HG03442 (cell line): Measurements from ENCODE around the gene ARFGAP3.

Experiments used
- ATAC-seq: cut with Tn5 transposase; IDR thresholded peaks from one replicate; pipeline ENCODE4 v1.9.1; 2021; ENCODE audit warnings: mild to moderate bottlenecking, moderate library complexity; ENCODE audit not compliant: unreplicated experiment

ARFGAP3 gene

DNA sequence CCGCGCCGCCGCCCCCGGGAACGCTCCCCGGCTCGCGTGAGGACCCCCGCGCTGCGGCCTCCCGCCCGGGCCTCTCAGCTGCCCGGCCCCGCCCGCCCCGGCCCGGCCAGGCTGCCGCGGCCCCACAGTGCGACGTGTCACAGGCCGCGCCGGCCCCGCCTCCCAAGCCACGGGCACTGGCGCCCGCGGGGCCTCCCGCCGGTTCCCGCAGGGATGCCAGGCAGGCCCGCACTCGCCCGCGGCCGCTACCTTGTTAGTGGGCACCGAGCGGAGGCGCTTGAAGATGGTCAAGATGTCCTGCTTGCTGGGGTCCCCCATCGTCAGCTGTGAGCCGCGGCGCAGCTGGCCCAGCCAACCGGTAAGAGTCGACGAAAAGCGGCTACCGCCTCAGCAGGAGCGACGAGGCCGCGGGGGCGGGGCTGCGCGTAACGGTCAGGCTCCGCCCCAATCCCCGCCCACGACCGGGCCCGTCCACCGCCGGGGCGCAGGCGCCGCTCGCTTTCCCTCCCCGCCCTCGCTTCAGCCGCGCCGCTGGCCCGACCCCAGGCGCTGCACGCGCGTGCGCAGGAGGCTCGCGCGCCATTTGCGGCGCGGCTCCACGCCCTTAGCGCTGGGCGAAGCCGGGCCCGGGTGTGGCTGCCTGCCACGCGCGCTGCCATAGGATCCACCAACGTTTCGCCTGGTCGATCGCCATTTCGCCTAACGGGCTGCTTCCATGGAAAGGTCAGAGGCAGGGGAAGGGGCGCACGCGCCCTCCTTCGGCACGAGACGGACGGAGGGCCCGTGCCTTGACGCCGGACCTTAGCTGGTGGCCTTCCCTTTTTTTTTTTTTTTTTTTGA is at the start of gene ARFGAP3:
ARFGAP3 (minus strand) TSS at position 409 of the 840 bp plus-strand sequence; CDS start at position 318, 91 bp downstream.
- ATAC-seq: peak; percentile 75

GRCh38 chr22:42905702-42906183 is 48.7 kb upstream of the ARFGAP3 start:
- no peak for ATAC-seq

DNA sequence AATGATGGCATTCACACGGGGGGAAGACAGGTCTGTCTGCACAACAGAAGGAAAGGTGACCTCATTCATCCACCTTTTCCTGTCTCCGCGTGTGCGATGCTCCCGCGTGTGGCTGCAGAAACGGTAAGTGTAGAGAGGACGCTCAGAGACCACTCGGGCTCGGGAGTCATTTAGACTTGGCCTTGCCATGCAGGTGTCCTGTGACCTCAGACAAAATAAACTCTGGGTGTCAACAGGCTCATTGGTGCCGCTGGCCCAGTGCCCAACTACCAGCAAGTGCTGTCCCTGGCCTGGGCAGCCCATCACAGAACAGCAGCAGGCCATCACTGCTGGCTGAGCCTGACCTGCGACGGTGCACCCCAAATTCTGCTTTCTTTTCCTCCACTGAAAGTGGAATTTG is 48.1 kb upstream of the ARFGAP3 start:
- no peak for ATAC-seq

GRCh38 chr22:42904050-42904449 is 47.0 kb upstream of the ARFGAP3 start:
- no peak for ATAC-seq

DNA sequence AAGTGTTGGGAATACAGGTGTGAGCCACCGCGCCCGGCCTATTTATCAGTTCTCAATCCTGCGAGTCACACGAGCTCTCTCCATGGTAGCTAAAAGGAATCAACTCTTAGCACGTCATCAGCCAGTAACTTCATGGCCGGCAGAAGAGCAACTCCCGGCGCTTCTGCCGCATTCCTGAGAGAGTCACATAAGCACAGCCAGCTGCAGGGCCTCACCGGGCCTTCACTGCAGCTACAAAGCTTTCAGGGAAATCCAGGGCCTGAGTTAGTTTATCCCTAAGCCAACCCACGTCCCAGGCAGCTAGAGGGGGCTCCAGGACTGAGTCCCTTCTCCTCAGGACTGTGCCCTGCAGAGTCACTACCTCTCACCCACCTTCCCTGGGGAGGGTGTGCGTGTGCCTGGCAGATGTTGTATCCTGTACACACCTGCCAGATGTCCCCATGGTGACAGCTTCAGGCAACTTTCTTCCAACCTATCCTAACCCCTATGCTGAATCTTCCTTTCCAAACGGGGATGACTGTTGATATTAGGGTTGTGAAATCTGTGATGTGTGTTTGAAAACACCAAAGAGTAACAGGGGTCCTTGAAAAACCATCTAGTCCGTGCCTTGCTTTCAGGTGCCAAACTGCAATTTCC is 45.9 kb upstream of the ARFGAP3 start:
- no peak for ATAC-seq

- ATAC-seq: no peak
Observed at GRCh38 chr22:42901790-42902508, 44.9 kb upstream of the ARFGAP3 start.

DNA sequence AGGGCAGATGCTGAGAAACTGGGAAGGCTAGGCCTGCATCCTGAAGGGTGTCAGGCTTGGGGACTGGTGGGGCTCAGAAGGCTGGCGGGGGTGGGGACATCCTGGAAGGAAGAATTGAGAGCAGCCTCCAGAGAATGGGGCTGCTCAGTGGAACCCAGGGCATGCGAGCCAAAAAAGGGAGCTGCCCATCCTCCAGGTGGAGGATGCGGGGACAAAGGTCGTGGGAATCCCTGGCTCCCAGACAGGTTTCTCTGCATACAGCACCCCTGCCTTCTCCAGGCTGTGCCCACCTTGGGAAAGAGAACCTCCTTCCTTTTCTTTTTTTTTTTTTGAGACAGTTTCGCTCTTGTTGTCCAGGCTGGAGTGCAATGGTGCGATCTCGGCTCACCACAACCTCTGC is 40.9 kb upstream of the ARFGAP3 start:
- ATAC-seq: no peak

- ATAC-seq: no peak
Observed at GRCh38 chr22:42895541-42895981, 38.5 kb upstream of the ARFGAP3 start.

DNA sequence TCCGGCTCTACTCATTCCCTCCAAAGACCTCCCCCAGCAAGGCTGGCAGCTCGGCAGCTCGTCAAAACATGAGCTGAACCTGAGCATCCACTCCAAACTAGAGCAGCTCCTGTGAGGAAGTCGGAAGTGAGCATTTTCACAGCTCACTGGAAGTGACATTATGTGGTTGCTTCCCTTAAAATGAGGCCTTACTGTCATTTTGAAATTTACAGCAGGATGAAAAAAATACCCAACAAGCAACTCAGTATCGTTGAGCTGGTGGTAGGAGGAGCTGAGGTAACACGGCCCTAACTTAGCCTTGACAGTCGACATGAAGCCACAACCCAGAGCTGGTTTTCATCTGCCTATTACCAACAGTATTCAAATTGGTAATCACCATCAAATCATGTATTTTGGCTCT is 38.0 kb upstream of the ARFGAP3 start:
- no peak for ATAC-seq

DNA sequence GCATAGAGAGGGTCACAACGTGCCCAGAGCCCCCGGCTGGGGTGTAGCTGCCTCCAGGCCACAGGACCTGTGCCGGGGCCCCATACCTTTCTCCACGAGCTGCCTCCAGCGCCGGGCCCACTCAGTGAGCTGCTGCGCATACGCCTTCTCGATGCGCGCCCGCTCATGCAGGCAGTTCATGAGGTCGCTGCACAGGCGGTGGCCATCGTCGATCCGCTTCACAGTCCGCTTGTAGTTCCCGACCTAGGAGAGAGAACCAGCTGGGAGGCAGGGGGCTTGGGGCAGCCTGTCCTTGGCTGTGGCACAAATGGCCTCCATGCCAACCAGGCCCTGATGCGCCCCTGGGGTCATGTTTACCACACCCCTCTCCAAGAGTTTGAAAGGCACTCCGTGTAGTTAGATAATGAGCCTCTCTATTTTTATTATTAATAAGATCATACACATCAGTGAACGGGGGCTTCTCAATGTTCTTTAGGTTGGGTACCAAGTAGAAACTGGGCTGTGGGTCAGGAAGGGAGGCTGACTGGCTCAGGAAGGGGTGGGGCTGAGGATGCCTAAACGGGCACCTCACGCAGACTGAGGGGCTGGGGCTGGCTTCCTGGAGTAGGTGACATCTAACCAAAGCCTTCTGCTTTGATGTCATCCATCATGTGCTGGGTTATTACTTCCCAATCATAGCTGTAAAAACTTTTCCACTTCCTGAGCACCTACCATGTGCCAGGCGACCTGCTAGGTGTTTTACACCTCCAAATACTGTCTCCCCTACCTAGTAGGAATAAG is 36.5 kb upstream of the ARFGAP3 start:
- no peak for ATAC-seq

DNA sequence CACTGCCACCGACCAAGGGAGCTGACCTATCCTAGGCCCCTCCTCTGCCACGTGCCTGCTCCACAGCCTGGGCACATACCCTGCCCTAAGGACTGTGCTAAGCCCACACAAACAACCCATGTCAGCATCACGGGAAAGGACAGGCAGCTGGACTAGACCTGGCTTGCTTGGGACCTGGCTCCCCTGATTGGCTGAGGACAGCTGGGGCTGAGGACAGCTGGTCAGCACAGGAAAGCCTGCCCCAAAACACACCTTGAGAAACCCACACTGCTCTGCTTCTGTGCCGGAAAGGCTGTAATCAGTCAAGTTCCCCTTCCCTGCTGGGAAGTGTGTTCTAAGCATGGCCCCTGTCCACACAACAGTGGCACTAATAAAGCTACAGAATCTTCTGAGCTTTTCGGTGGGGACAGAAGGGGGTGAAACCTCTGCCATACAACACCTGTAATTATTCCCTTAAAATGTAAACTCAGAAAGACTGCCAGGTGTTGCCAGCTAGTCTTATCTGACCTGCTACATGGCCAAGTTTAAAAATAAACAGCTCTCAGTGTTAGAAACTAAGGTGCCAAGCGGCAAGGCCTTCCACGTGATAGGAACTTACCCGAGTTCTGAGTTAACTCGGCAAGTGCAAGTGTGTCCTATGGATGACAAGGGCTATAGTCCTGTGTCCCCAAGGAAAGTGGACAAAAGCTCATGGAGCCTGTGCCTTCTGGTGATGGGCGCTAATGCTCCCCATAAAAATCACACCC is 35.7 kb upstream of the ARFGAP3 start:
- ATAC-seq: no peak

- ATAC-seq: no peak
Observed at GRCh38 chr22:42892156-42892555, 35.1 kb upstream of the ARFGAP3 start.

GRCh38 chr22:42891696-42892095 is 34.6 kb upstream of the ARFGAP3 start:
- no peak for ATAC-seq

GRCh38 chr22:42891008-42891407 is 33.9 kb upstream of the ARFGAP3 start:
- ATAC-seq: no peak

- no peak for ATAC-seq
Observed at GRCh38 chr22:42889304-42889703, 32.2 kb upstream of the ARFGAP3 start.

GRCh38 chr22:42887523-42888507 is 30.7 kb upstream of the ARFGAP3 start:
- no peak for ATAC-seq

DNA sequence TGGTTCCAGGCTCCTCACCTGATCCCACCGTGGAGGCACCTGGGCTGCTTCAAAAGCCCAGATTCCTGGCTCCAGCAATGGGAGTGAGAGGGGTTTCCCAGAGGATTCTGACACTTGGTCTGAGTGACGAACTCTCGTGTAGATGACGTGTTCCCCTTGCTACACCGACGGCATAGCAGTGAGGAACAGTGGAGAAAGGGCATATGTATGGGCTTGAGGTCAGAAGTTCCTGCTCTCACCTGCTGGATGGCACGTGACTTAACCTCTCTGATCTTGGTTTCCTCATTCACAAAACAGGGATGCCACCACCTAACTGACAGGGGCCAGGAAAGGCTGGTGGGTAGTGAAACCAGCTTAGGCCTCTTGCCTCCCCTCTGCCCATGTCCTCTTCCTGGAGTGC is 30.0 kb upstream of the ARFGAP3 start:
- no peak for ATAC-seq

DNA sequence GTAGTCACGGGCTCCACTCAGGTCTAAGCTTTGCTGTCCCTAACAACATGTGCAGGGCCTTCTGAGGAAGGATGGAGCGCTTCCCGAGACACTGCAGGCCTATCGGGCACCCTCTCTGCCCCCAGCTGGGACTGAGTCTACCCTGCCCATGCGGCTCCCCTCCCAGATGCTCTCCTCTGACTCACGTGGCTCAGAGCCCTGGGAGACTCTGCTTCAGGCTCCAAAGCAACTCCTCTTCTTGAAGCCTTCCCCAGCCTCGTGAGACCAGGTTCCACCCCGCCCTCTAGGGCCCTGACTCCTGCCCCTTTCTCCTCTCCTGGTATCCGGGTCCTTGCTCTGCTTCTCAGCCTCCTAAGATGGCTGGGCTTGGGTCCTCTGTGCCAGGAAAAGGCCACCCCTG is 28.4 kb upstream of the ARFGAP3 start:
- no peak for ATAC-seq
